ENCODE data around the gene SLC25A45.

DNA sequence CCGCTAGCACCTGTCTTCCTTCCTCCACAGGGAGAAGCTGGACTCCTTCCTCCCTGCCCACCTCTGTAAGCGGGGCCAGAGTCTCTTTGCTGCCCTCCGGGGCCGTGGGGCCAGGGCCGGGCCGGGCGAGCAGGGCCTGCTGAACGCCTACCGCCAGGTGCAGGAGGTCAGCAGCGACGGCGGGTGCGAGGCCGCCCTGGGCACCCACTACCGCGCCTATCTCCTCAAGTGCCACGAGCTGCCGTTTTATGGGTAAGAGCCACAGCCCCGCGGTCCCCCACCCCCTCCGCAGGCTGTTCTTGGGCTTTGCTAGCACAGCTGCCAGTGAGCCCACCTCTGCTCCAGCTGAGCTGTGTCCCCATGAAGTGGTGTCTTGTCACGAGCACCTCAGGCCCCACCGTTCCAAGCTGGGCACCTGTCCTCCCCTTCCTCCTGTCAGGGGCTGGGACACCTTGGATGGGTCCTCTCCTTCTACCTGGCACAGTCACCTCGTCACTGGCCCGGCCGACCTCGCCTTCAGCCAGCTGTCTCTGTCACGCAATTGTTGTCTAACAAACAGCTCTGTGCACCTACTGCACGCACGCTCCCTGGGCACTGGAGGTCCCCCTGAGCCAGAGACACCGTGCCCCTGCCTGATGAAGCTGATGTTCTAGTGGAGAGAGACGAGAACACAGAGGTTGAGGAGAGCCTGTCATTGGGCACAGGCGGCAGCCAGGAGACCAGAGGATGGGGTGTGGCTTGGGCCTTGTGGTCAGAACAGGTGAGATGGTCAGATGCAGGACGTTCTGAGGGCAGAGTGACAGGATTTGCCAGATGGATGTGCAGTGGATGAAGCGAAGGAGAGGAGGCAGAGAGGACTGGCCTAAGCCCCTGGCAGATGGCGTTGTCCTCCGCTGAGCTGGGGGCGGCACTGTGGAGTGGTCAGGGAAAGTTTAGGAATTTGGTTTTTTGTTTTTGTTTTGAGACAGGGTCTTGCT, 14.6 kb upstream of the SLC25A45 start:
- TF ChIP-seq, protein P1, sequence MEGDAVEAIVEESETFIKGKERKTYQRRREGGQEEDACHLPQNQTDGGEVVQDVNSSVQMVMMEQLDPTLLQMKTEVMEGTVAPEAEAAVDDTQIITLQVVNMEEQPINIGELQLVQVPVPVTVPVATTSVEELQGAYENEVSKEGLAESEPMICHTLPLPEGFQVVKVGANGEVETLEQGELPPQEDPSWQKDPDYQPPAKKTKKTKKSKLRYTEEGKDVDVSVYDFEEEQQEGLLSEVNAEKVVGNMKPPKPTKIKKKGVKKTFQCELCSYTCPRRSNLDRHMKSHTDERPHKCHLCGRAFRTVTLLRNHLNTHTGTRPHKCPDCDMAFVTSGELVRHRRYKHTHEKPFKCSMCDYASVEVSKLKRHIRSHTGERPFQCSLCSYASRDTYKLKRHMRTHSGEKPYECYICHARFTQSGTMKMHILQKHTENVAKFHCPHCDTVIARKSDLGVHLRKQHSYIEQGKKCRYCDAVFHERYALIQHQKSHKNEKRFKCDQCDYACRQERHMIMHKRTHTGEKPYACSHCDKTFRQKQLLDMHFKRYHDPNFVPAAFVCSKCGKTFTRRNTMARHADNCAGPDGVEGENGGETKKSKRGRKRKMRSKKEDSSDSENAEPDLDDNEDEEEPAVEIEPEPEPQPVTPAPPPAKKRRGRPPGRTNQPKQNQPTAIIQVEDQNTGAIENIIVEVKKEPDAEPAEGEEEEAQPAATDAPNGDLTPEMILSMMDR (conservative IDR thresholded peaks at IDR 0.05; ENCODE audit: low read length), result no peak
- no peak for TF ChIP-seq EZH2phosphoT487 (IDR thresholded peaks at IDR 0.05; ENCODE audit: borderline replicate concordance)
